GM23248 (cell line): Measurements from ENCODE around the gene SPINT2.

Experiments
- EZH2 ChIP-seq: fragments of 200-600 bp; sonication (generic); IDR thresholded peaks from 2 replicates; pipeline ENCODE4 v1.6.1; 2018; ENCODE audit warnings: antibody characterized with exemption, mild to moderate bottlenecking; ENCODE audit not compliant: insufficient read depth, poor library complexity, severe bottlenecking
- EZH2phosphoT487 ChIP-seq: fragments of 200-600 bp; sonication (generic); IDR thresholded peaks from 2 replicates; pipeline ENCODE4 v1.6.1; 2018; ENCODE audit warnings: antibody characterized with exemption, moderate library complexity, mild to moderate bottlenecking, low read depth; ENCODE audit not compliant: insufficient read depth

- TF ChIP-seq EZH2phosphoT487, result no peak
- TF ChIP-seq EZH2, result no peak
These were observed 12.7 kb downstream of the SPINT2 start for GRCh38 chr19:38276942-38277517.
